M059J (cell line): ENCODE measurements around the gene MUC21. TPM values are rescaled to one million over a fixed set of nuclear protein-coding genes. Genes with fewer than 3 reads are reported as not detected.

Experiments
- DNase-seq: peaks from one replicate; pipeline ENCODE4 v3.0.0-alpha.2; 2012; ENCODE audit warnings: low read depth
- total RNA-seq: library from RNA; depleted of rRNA; stranded (reverse); fragments of >200 nt; shearing (Covaris generic); gene quantifications from 2 replicates; pipeline ENCODE4 v1.2.3, GENCODE V29; 2014; rRNA removed

Gene MUC21
- total RNA-seq, result not detected in 2 replicates

- no peak for DNase-seq
Measured at GRCh38 chr6:30983439-30983838, at the start of gene MUC21. MUC21 (plus strand) TSS chr6:30983718; CDS start chr6:30983959, 241 bp downstream.

- no peak for DNase-seq
Measured at GRCh38 chr6:30935018-30935417, 48.5 kb upstream of the MUC21 start.

GRCh38 chr6:30937265-30937664 is 46.3 kb upstream of the MUC21 start:
- DNase-seq, result no peak

- no peak for DNase-seq
Measured at GRCh38 chr6:30938730-30939129, 44.8 kb upstream of the MUC21 start.

- peak; percentile 46 for DNase-seq
Measured at GRCh38 chr6:30939473-30939872, 44.0 kb upstream of the MUC21 start.

- no peak for DNase-seq
Measured at GRCh38 chr6:30940361-30940986, 43.0 kb upstream of the MUC21 start, which contains the start of gene MUCL3. MUCL3 (plus strand) TSS chr6:30940973; CDS start chr6:30941000, 27 bp downstream.

- peak; percentile 93 for DNase-seq
Measured at GRCh38 chr6:30942338-30943060, 41.0 kb upstream of the MUC21 start.

- DNase-seq, result no peak
Measured at GRCh38 chr6:30944051-30944450, 39.5 kb upstream of the MUC21 start.

- no peak for DNase-seq
Measured at GRCh38 chr6:30945281-30945680, 38.2 kb upstream of the MUC21 start.

- no peak for DNase-seq
Measured at GRCh38 chr6:30947231-30947630, 36.3 kb upstream of the MUC21 start.

- no peak for DNase-seq
Measured at GRCh38 chr6:30948811-30949210, 34.7 kb upstream of the MUC21 start.

- no peak for DNase-seq
Measured at GRCh38 chr6:30951907-30952469, 31.5 kb upstream of the MUC21 start.

GRCh38 chr6:30954631-30955366 is 28.7 kb upstream of the MUC21 start:
- peak; percentile 23 for DNase-seq

- peak; percentile 68 for DNase-seq
Measured at GRCh38 chr6:30955367-30956042, 28.0 kb upstream of the MUC21 start.

- DNase-seq, result no peak
Measured at GRCh38 chr6:30957716-30958115, 25.8 kb upstream of the MUC21 start.

GRCh38 chr6:30960907-30961673 is 22.4 kb upstream of the MUC21 start:
- no peak for DNase-seq

GRCh38 chr6:30962716-30963115 is 20.8 kb upstream of the MUC21 start:
- no peak for DNase-seq

GRCh38 chr6:30963641-30964040 is 19.9 kb upstream of the MUC21 start:
- peak; percentile 48 for DNase-seq

GRCh38 chr6:30964075-30964474 is 19.4 kb upstream of the MUC21 start:
- peak; percentile 50 for DNase-seq

- DNase-seq, result no peak
Measured at GRCh38 chr6:30965140-30965601, 18.3 kb upstream of the MUC21 start.

GRCh38 chr6:30966154-30966553 is 17.4 kb upstream of the MUC21 start:
- no peak for DNase-seq
